Endothelial cell of umbilical vein (primary cell): ENCODE results near the gene HUNK. TPM values are rescaled to one million over a fixed set of nuclear protein-coding genes. Genes with fewer than 3 reads are reported as not detected.

Experiments
- BruUV-seq: library from RNA; stranded (reverse); fragments of 400-500 nt; replicated peaks from 2 replicates; lab custom pipeline; 2021; lab: Mats Ljungman, UMichigan
- CTCF ChIA-PET: fragments of 300-600, 350-600 bp; sonication (Branson Sonifier 250); formaldehyde crosslinking; loops from one replicate; lab custom pipeline; 2021; ENCODE audit warnings: antibody characterized with exemption, inconsistent platforms; lab: Charles Lee
- POLR2A ChIA-PET: fragments of 300-600, 350-600 bp; sonication (Branson Sonifier 250); formaldehyde crosslinking; loops from one replicate; lab custom pipeline; 2021; ENCODE audit warnings: antibody characterized with exemption, inconsistent platforms; lab: Charles Lee
- DNase-seq: peaks from one replicate; pipeline ENCODE4 v3.0.0-alpha.2; 2011; ENCODE audit warnings: low read depth, low spot score
- FAIRE-seq: peaks from 2 replicates; lab custom pipeline; 2011; peaks lifted over from hg19 to GRCh38; lab: Jason Lieb, UNC
- H2AFZ ChIP-seq: 2 replicates; pipeline ENCODE4 v1.6.0; 2012; ENCODE audit warnings: low read depth, low read length, control low read depth, inconsistent platforms
- H3K27ac ChIP-seq: 2 replicates; pipeline ENCODE4 v1.5.1; 2011; ENCODE audit warnings: low read depth, mild to moderate bottlenecking, control low read depth, low read length, moderate library complexity; ENCODE audit not compliant: insufficient read depth
- H3K27me3 ChIP-seq, 2 experiments: 2 replicates each; pipeline versions ENCODE4 v1.6.0 to v1.6.1; 2011; ENCODE audit warnings: low read length in 2 of 2, mixed read lengths in 1 of 2; ENCODE audit not compliant: control insufficient read depth in 2 of 2, insufficient read depth in 2 of 2
- H3K36me3 ChIP-seq, 2 experiments: 2 replicates in 1 of 2; 3 replicates in 1 of 2; pipeline ENCODE4 v1.5.1; 2011; ENCODE audit warnings: low read length in 2 of 2, mild to moderate bottlenecking in 1 of 2, moderate library complexity in 1 of 2; ENCODE audit not compliant: control insufficient read depth in 2 of 2, insufficient read depth in 2 of 2; ENCODE audit errors: extremely low read depth in 1 of 2
- H3K4me1 ChIP-seq: 3 replicates; pipeline ENCODE4 v1.5.1; 2011; ENCODE audit warnings: mild to moderate bottlenecking, low read length; ENCODE audit not compliant: control insufficient read depth, insufficient read depth; ENCODE audit errors: extremely low read depth
- H3K4me2 ChIP-seq: 2 replicates; pipeline ENCODE4 v1.6.1; 2011; ENCODE audit warnings: low read length, control low read depth, mixed read lengths; ENCODE audit not compliant: insufficient read depth
- H3K4me3 ChIP-seq, 3 experiments: fragments of 200-600 bp in 1 of 3; sonication (generic), shearing (Covaris generic) in 1 of 3; replicated peaks in 1 of 3; 2 replicates each; pipeline ENCODE4 v1.5.1; 2011 to 2016; ENCODE audit warnings: control low read depth in 3 of 3, low read length in 3 of 3, mild to moderate bottlenecking in 2 of 3, inconsistent platforms in 1 of 3, low read depth in 1 of 3, moderate library complexity in 1 of 3; ENCODE audit not compliant: insufficient read depth in 1 of 3
- H3K79me2 ChIP-seq: 2 replicates; pipeline ENCODE4 v1.6.0; 2012; ENCODE audit warnings: low read length, inconsistent platforms; ENCODE audit not compliant: control insufficient read depth, insufficient read depth
- H3K9ac ChIP-seq: replicated peaks from 2 replicates; pipeline ENCODE3; 2011; ENCODE audit warnings: low read length, control low read depth; ENCODE audit not compliant: insufficient read depth; ENCODE audit errors: extremely low read depth
- H3K9me1 ChIP-seq: replicated peaks from 3 replicates; pipeline ENCODE4 v1.6.0; 2011; ENCODE audit warnings: mild to moderate bottlenecking, low read length; ENCODE audit not compliant: control insufficient read depth, insufficient read depth; ENCODE audit errors: extremely low read depth
- H3K9me3 ChIP-seq: replicated peaks from 2 replicates; pipeline ENCODE4 v1.5.1; 2012; ENCODE audit warnings: low read length, inconsistent platforms; ENCODE audit not compliant: control insufficient read depth, insufficient read depth
- H4K20me1 ChIP-seq: replicated peaks from 2 replicates; pipeline ENCODE3; 2011; ENCODE audit warnings: mild to moderate bottlenecking, low read length; ENCODE audit not compliant: control insufficient read depth, insufficient read depth; ENCODE audit errors: extremely low read depth
- EZH2 ChIP-seq: IDR thresholded peaks from 2 replicates; pipeline ENCODE4 v1.6.1; 2012; ENCODE audit warnings: borderline replicate concordance, low read depth, mild to moderate bottlenecking, moderate library complexity, low read length, inconsistent platforms; ENCODE audit not compliant: severe bottlenecking
- FOS ChIP-seq: IDR thresholded peaks from 2 replicates; pipeline ENCODE4 v1.6.1; 2011; ENCODE audit warnings: mild to moderate bottlenecking, low read length, moderate library complexity, borderline replicate concordance; ENCODE audit not compliant: insufficient read depth
- GATA2 ChIP-seq: IDR thresholded peaks from 2 replicates; pipeline ENCODE4 v1.7.0; 2011; ENCODE audit warnings: low read depth, mild to moderate bottlenecking, moderate library complexity, mixed read lengths, low read length; ENCODE audit not compliant: insufficient read length, insufficient read depth
- JUN ChIP-seq: IDR thresholded peaks from 2 replicates; pipeline ENCODE4 v1.6.1; 2011; ENCODE audit warnings: borderline replicate concordance, low read depth; ENCODE audit not compliant: insufficient read length, insufficient read depth
- MYC ChIP-seq: IDR thresholded peaks from one replicate; pipeline ENCODE4 v1.6.1; 2011; ENCODE audit warnings: mild to moderate bottlenecking, low read depth, low read length
- POLR2A ChIP-seq: IDR thresholded peaks from 2 replicates; pipeline ENCODE4 v1.6.1; 2012; ENCODE audit warnings: low read depth, mild to moderate bottlenecking, control low read depth, low read length
- POLR2AphosphoS5 ChIP-seq: IDR thresholded peaks from 2 replicates; pipeline ENCODE4 v1.6.1; 2012; ENCODE audit warnings: low read depth, mild to moderate bottlenecking, control low read depth, low read length, moderate library complexity; ENCODE audit not compliant: insufficient read depth
- dilution Hi-C: fragments of 300-500 bp; cut with MboI; formaldehyde crosslinking; loops from one replicate; pipeline ENCODE4 v1.15.0; 2019; ENCODE audit warnings: low sequenced_read_pairs; ENCODE audit not compliant: extremely low pct_ligation_motif_present
- intact Hi-C: fragments of 100-400 bp; cut with micrococcal nuclease; formaldehyde crosslinking; loops from one replicate; pipeline ENCODE4 v1.10.0; 2022
- polyA plus RNA-seq, 4 experiments: library from polyadenylated mRNA; depleted of rRNA in 3 of 4; stranded (reverse) in 3 of 4; unstranded in 1 of 4; fragments of >200 nt; gene quantifications; 2 replicates each; pipeline versions ENCODE4 v1.2.1 to v1.2.3, GENCODE V29; 2011 to 2012; ENCODE audit warnings: missing spikeins in 1 of 4
- total RNA-seq: library from RNA; stranded (reverse); gene quantifications from 2 replicates; pipeline ENCODE4 v1.2.3, GENCODE V29; 2021
- TF ChIP-seq, protein P1 (sequence below): IDR thresholded peaks from 2 replicates; pipeline ENCODE4 v1.6.1; 2011; ENCODE audit not compliant: insufficient read depth, insufficient read length
- TF ChIP-seq, protein P2 (sequence below), 2 donors: IDR thresholded peaks; 1 replicate in 1 of 2; 2 replicates in 1 of 2; pipeline ENCODE4 v1.5.1; 2011; ENCODE audit warnings: low read length in 2 of 2, mild to moderate bottlenecking in 2 of 2, moderate library complexity in 2 of 2, control low read depth in 1 of 2, inconsistent platforms in 1 of 2, low read depth in 1 of 2; ENCODE audit not compliant: insufficient read depth in 1 of 2; ENCODE audit errors: extremely low read depth in 1 of 2

The HUNK gene
- total and polyA plus RNA-seq, 2 donors (not counting 3 experiments of a cell fraction or from before 2014, with no cell fraction given) = not detected

DNA sequence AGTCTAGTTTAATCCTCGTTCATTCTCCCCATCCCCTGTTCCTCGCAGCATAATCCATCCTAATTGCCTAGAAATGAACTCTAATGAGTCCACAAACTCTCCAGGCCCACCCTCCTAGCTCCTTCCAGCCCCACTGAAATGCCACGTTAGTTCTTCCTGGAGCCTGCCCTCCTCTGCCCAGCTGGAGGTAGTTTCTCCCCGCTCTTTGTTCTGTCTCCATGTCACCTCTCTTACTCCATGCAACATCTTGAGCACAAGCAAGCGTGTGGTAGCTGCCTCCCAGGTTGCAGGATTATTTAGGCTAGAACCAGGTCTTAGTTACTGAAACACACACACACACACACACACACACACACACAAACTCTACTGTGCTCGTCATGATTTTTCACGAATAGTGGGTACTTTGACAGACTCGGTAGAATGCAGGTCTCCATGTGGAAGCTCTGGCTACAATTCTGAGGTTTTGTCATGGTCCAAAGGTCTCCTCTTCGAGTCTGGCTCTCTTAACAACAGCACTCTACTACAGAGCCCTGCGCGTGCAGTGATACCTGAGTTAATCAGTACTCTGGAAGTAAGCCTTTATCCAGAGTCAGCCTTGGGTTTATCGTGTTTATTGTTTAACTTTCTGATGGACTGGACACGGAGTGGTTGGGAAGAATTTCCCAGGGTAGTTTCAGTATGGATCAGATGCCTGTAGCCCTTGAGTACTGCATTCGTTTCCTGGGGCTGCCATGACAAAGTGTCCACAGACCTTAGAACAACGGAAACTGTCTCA is 27.5 kb downstream of the HUNK start:
- Histone ChIP-seq H3K4me2 (no peak overlapping the region), H3K4me3 (no peak overlapping the region), H4K20me1 (no peaks in the 10 kb centered on the region), H3K9me3 (no peaks in the 10 kb centered on the region), H3K9ac (no peak overlapping the region), H3K27ac (no peak overlapping the region), H3K27me3 (no peaks in the 10 kb centered on the region), H3K36me3 (no peaks in the 10 kb centered on the region), H3K4me1 (no peaks in the 10 kb centered on the region), H3K9me1 (no peaks in the 10 kb centered on the region), H2AFZ (no peak overlapping the region), H3K79me2 (no peaks in the 10 kb centered on the region)
- dilution Hi-C loops = no loop called here
- no peak for DNase-seq
- intact Hi-C loops = no loop called here
- FAIRE-seq = no peak
- ChIA-PET POLR2A (no interaction called here), CTCF (no interaction called here)
- TF ChIP-seq MYC (no peak), EZH2 (no peak), JUN (no peak), POLR2A (no peak), GATA2 (no peak)
- TF ChIP-seq, protein P1, sequence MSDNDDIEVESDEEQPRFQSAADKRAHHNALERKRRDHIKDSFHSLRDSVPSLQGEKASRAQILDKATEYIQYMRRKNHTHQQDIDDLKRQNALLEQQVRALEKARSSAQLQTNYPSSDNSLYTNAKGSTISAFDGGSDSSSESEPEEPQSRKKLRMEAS = no peak
- no TSS peak for BruUV-seq

- Histone ChIP-seq H3K9ac (no peak overlapping the region), H3K9me3 (no peaks in the 10 kb centered on the region), H3K4me1 (no peaks in the 10 kb centered on the region), H3K27ac (no peak overlapping the region), H2AFZ (no peak overlapping the region), H3K36me3 (no peaks in the 10 kb centered on the region), H3K79me2 (no peaks in the 10 kb centered on the region), H3K4me3 (no peak overlapping the region), H3K27me3 (no peaks in the 10 kb centered on the region), H3K9me1 (no peaks in the 10 kb centered on the region), H4K20me1 (no peaks in the 10 kb centered on the region), H3K4me2 (no peak overlapping the region)
- POLR2A ChIA-PET = no interaction called here
- intact Hi-C loops (no loop called here), dilution Hi-C loops (no loop called here)
- no peak for DNase-seq
- BruUV-seq = no TSS peak
- TF ChIP-seq EZH2 = no peak
- TF ChIP-seq MYC = no peak
- TF ChIP-seq POLR2AphosphoS5 = no peak
- TF ChIP-seq, protein P2, sequence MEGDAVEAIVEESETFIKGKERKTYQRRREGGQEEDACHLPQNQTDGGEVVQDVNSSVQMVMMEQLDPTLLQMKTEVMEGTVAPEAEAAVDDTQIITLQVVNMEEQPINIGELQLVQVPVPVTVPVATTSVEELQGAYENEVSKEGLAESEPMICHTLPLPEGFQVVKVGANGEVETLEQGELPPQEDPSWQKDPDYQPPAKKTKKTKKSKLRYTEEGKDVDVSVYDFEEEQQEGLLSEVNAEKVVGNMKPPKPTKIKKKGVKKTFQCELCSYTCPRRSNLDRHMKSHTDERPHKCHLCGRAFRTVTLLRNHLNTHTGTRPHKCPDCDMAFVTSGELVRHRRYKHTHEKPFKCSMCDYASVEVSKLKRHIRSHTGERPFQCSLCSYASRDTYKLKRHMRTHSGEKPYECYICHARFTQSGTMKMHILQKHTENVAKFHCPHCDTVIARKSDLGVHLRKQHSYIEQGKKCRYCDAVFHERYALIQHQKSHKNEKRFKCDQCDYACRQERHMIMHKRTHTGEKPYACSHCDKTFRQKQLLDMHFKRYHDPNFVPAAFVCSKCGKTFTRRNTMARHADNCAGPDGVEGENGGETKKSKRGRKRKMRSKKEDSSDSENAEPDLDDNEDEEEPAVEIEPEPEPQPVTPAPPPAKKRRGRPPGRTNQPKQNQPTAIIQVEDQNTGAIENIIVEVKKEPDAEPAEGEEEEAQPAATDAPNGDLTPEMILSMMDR (IDR thresholded peaks at IDR 0.05; ENCODE audit: extremely low read depth in 1 of 2, insufficient read depth in 1 of 2, low read depth in 1 of 2, low read length in 2 of 2) = no peak
- no peak for TF ChIP-seq JUN
- no peak for TF ChIP-seq GATA2
- no peak for TF ChIP-seq POLR2A
- TF ChIP-seq, protein P1 = no peak
- TF ChIP-seq FOS = no peak
- CTCF ChIA-PET = no interaction called here
- FAIRE-seq = no peak
These were observed 28.5 kb downstream of the HUNK start for GRCh38 chr21:31901315-31901714.
